Skin epidermis (tissue), 12 donors: ENCODE data around the gene ZNF292.
"Not testable (repeated sequence)": the region's sequence is repeated elsewhere in the genome, so short reads cannot be mapped to it uniquely, and the experiment has no call there.

Experiments
- H3K27ac ChIP-seq, 21 experiments: fragments of 200-600 bp; sonication (generic) in 11 of 21; one replicate each; pipeline ENCODE4 v1.5.0; 2020; ENCODE audit warnings: mild to moderate bottlenecking in 3 of 21, inconsistent platforms in 2 of 21, moderate library complexity in 2 of 21
- H3K4me3 ChIP-seq, 7 experiments: fragments of 200-600 bp; sonication (generic) in 2 of 7; one replicate each; pipeline ENCODE4 v1.5.0; 2020; ENCODE audit warnings: inconsistent platforms in 2 of 7, mild to moderate bottlenecking in 2 of 7, moderate library complexity in 1 of 7

ZNF292 gene

GRCh38 chr6:87155842-87156815 lies 764 bp downstream of the ZNF292 start:
- peak overlapping the region; percentile 65 to 98 (median 76) for H3K4me3 ChIP-seq
- peak overlapping the region; percentile 84 to 98 (median 94) for H3K27ac ChIP-seq

DNA sequence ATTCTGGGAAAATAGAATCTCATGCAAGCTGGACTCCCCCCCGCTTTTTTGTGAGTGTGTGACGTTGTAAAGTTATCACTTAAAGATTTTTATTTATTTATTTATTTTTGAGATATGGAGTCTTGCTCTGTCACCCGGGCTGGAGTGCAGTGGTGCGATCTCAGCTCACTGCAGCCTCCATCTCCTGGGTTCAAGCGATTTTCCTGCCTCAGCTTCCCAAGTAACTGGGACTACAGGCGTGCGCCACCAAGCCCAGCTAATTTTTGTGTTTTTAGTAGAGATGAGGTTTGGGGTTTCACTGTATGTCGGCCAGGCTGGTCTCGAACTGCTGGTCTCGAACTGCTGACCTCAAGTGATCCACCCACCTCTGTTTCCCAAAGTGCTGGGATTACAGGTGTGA lies 2.2 kb downstream of the ZNF292 start:
- H3K4me3 ChIP-seq, H3K27ac ChIP-seq: not testable (repeated sequence)

DNA sequence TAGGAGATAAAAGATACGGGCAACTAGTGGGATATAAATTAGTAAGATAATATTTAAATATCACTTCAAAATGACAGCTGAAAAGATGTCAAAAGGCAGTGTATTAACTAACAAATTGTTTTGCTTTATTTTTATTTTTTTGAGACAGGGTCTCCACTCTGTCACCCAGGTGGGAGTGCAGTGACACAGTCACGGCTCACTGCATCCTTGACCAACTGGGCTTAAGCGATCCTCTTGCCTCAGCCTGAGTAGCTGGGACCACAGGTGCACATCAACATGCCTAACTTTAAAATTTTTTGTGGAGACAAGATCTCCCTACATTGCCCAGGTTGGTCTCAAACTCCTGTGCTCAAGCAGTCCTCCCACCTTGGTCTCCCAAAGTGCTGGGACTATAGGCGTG lies 5.9 kb downstream of the ZNF292 start:
- no peak overlapping the region for H3K27ac ChIP-seq

GRCh38 chr6:87164004-87164403 lies 8.6 kb downstream of the ZNF292 start:
- no peak overlapping the region for H3K4me3 ChIP-seq

More for the DNA sequence above, 5.9 kb downstream of the ZNF292 start:
- no peak overlapping the region for H3K4me3 ChIP-seq

GRCh38 chr6:87164506-87164905 lies 9.1 kb downstream of the ZNF292 start:
- Histone ChIP-seq H3K27ac (no peak overlapping the region), H3K4me3 (no peak overlapping the region)

More at GRCh38 chr6:87164004-87164403, 8.6 kb downstream of the ZNF292 start:
- H3K27ac ChIP-seq: no peak overlapping the region

DNA sequence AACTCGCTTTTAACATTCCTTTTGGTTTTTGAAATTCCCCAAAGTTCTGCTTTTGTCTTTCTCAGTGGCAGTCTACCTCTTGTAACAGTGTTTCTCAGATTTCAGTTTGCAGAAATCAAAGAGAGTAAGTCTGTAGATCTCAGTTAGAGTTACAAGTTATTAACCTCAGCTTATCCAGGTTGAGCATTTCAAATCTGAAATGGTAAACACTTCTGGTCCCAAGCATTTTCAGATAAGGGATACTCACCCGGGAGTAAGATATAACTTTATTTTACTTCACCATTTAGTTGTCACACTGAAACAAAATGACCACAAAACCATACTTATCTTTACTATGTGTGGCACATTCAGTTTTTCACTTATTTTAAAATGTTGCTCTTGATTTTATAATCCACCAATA lies 9.8 kb downstream of the ZNF292 start:
- H3K4me3 ChIP-seq: no peak overlapping the region
- H3K27ac ChIP-seq: no peak overlapping the region

DNA sequence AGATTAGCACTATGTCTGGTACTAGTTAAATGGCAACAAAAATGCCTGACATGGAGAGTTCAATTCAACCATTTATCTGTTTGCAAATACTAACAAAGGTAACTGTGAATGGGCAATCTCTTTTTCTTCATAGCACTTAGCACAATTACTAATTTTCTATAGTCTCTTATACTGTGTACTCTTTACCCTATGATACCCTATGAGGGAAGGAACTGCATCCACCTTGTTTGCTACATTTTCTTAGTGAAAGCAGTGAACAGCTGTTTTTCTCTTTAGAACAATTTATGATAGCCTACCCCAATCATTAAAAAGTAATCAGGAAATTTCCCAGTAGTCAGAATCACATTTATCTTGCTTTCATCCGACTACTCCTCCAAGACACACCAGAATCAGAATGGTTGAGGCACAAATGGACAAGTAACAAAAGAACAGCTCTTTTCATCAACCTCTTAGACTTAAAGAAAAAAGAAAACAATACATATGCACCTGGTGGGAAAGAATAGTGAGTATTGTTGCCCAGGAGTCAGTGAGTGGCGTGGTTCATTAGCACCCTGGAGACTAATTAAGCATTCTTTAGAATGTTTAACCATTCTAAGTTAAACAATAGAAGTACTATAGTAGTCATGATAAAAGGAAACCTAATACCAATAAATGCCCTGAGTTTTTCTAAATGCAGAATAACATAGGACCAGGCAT lies 16.7 kb downstream of the ZNF292 start:
- H3K27ac ChIP-seq: no peak overlapping the region
- H3K4me3 ChIP-seq: no peak overlapping the region

GRCh38 chr6:87174078-87174579 lies 18.8 kb downstream of the ZNF292 start:
- no peak overlapping the region for H3K27ac ChIP-seq
- no peak overlapping the region for H3K4me3 ChIP-seq

- no peak overlapping the region for H3K27ac ChIP-seq
- H3K4me3 ChIP-seq: no peak overlapping the region
Measured at GRCh38 chr6:87176493-87176892, 21.1 kb downstream of the ZNF292 start.

GRCh38 chr6:87180105-87180728 lies 24.9 kb downstream of the ZNF292 start:
- Histone ChIP-seq H3K27ac (no peak overlapping the region), H3K4me3 (no peak overlapping the region)

DNA sequence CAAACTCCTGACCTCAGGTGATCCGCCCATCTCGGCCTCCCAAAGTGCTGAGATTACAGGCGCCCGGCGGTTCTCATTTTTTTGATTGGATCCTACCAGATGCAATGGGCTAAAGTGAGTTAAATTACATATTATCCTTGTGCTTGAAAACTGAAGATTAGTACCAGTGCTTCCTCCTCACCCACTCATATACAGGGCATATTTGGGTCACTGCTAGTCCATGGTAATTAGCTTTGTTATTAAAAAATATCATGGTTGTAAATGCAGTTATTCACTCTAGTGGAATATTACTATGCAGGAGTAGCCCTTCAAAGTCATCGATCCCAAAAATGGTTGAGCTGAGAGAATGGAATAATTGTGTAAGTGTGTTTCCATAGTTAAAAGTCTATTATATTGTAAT lies 26.5 kb downstream of the ZNF292 start:
- Histone ChIP-seq H3K4me3 (no peak overlapping the region), H3K27ac (no peak overlapping the region)

- no peak overlapping the region for H3K4me3 ChIP-seq
- no peak overlapping the region for H3K27ac ChIP-seq
Measured at GRCh38 chr6:87182321-87182720, 27.0 kb downstream of the ZNF292 start.

- no peak overlapping the region for H3K4me3 ChIP-seq
- H3K27ac ChIP-seq: no peak overlapping the region
Measured at GRCh38 chr6:87182940-87183339, 27.6 kb downstream of the ZNF292 start.

- Histone ChIP-seq H3K27ac (no peak overlapping the region), H3K4me3 (no peak overlapping the region)
Measured at GRCh38 chr6:87183687-87184086, 28.3 kb downstream of the ZNF292 start.

- Histone ChIP-seq H3K27ac (no peak overlapping the region), H3K4me3 (no peak overlapping the region)
Measured at GRCh38 chr6:87184762-87185250, 29.4 kb downstream of the ZNF292 start.

GRCh38 chr6:87196275-87196842 lies 41.0 kb downstream of the ZNF292 start:
- H3K4me3 ChIP-seq: no peak overlapping the region
- H3K27ac ChIP-seq: no peak overlapping the region

GRCh38 chr6:87197547-87197946 lies 42.2 kb downstream of the ZNF292 start:
- Histone ChIP-seq H3K27ac (no peak overlapping the region), H3K4me3 (no peak overlapping the region)

DNA sequence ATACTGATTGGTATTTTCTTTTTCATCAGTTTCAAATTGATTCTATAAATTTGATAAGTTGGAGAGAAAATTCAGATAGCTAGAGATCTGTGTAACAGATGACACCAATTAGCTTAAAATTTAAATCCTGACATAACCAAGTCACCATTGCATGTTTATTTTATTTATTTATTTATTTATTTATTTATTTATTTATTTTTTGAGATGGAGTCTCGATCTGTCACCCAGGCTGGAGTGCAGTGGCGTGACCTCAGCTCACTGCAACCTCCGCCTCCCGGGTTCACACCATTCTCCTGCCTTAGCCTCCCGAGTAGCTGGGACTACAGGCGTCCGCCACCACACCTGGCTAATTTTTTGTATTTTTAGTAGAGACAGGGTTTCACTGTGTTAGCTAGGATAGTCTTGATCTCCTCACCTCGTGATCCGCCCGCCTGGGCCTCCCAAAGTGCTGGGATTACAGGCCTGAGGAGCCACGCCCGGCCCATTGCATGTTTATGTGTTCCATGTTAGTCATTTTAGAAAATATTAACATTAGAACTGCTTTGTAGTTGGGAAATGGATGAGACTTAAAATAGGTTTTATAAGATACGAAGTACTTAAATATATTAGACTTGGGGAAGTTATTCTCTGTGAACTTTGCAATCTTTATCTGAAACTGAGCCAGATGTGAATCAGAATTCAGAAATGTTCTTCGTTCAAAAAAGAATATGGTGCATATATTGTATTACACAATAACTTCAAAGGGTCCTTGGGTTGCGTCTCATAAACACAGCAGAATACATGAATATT lies 42.9 kb downstream of the ZNF292 start:
- not testable (repeated sequence) for H3K4me3 ChIP-seq, H3K27ac ChIP-seq

GRCh38 chr6:87199787-87200186 lies 44.4 kb downstream of the ZNF292 start:
- no peak overlapping the region for H3K27ac ChIP-seq
- H3K4me3 ChIP-seq: no peak overlapping the region
